Stimulated activated CD4-positive, alpha-beta T cell treated with anti-CD3 and anti-CD28 coated beads, Interleukin-15, amount 100 ng/mL, for 1 hour (primary cell): ENCODE data around the gene RSF1.

Source experiments
- DNase-seq, 2 donors: peaks; one replicate each; pipeline ENCODE4 v3.0.0-alpha.2; 2020; ENCODE audit warnings: low read depth in 1 of 2, low spot score in 1 of 2

The RSF1 gene

GRCh38 chr11:77630157-77630710, 190.3 kb downstream of the RSF1 start:
- no peak for DNase-seq

- DNase-seq = no peak
These were observed 200.8 kb downstream of the RSF1 start for GRCh38 chr11:77619576-77620198.

GRCh38 chr11:77617892-77618291, 202.6 kb downstream of the RSF1 start:
- no peak for DNase-seq

GRCh38 chr11:77611921-77612320, 208.6 kb downstream of the RSF1 start:
- DNase-seq = no peak
